K562 (cell line): ENCODE measurements around the gene RND1.

ENCODE experiments used
- CTCF ChIP-seq, 3 experiments: IDR thresholded peaks in 2 of 3; conservative IDR thresholded peaks in 1 of 3; 2 replicates each; pipeline ENCODE4 v1.5.1; 2011 to 2012; ENCODE audit warnings: low read length in 3 of 3, mild to moderate bottlenecking in 3 of 3, control low read depth in 2 of 3, improper control_type of control experiment in 1 of 3, inconsistent platforms in 1 of 3, low read depth in 1 of 3, mixed read lengths in 1 of 3, moderate library complexity in 1 of 3; ENCODE audit not compliant: insufficient read depth in 2 of 3
- KDM4B ChIP-seq, 2 experiments: fragments of 450-650 bp in 1 of 2; sonication (generic) in 1 of 2; IDR thresholded peaks; 2 replicates each; pipeline ENCODE4 v1.6.1; 2016 to 2017; ENCODE audit warnings: borderline replicate concordance in 2 of 2, antibody characterized with exemption in 1 of 2, low read depth in 1 of 2, mild to moderate bottlenecking in 1 of 2
- NFRKB ChIP-seq: fragments of 450-650 bp; IDR thresholded peaks from 2 replicates; pipeline ENCODE4 v1.6.1; 2016; ENCODE audit warnings: low read depth
- POLR2A ChIP-seq: fragments of 450-650 bp; conservative IDR thresholded peaks from 2 replicates; pipeline ENCODE4 v1.6.1; 2016
- TEAD2 ChIP-seq: fragments of 450-650 bp; IDR thresholded peaks from 2 replicates; pipeline ENCODE4 v1.6.1; 2016; ENCODE audit warnings: missing genetic modification characterization, control low read depth, missing compliant biosample characterization
- TEAD4 ChIP-seq, 2 experiments: sonication (generic) in 1 of 2; formaldehyde crosslinking in 1 of 2; IDR thresholded peaks; 2 replicates each; pipeline versions ENCODE4 v1.6.1 to v1.8.0; 2012 to 2022; ENCODE audit warnings: borderline replicate concordance in 1 of 2, inconsistent platforms in 1 of 2, low read length in 1 of 2, mild to moderate bottlenecking in 1 of 2, missing genetic modification reagents in 1 of 2

GRCh38 chr12:48857278-48857994, 8.2 kb downstream of the RND1 start:
- TF ChIP-seq TEAD2 (tag) (no peak), POLR2A (no peak), CTCF (IDR thresholded peaks at IDR 0.05 in 2 of 3, conservative IDR thresholded peaks at IDR 0.05 in 1 of 3; ENCODE audit: insufficient read depth in 2 of 3, low read depth in 1 of 3, low read length in 3 of 3) (no peak), NFRKB (no peak), TEAD4 (IDR thresholded peaks at IDR 0.05; ENCODE audit: low read length) (no peak), TEAD4 (CRISPR knock-in tag; IDR thresholded peaks at IDR 0.05; ENCODE audit: borderline replicate concordance) (no peak), KDM4B (IDR thresholded peaks at IDR 0.05; ENCODE audit: borderline replicate concordance in 2 of 2, low read depth in 1 of 2) (no peak)
